GM12864 (cell line): ENCODE measurements around the gene FARP1.

Experiments
- DNase-seq: peaks from one replicate; pipeline ENCODE4 v3.0.0-alpha.2; 2011; ENCODE audit warnings: low read depth
- H3K4me3 ChIP-seq: 2 replicates; pipeline ENCODE4 v1.5.1; 2011; ENCODE audit warnings: mild to moderate bottlenecking, low read depth, low read length, control low read depth
- CTCF ChIP-seq: IDR thresholded peaks from 2 replicates; pipeline ENCODE4 v1.5.1; 2011; ENCODE audit warnings: low read depth, mild to moderate bottlenecking, moderate library complexity, low read length, control low read depth, inconsistent platforms; ENCODE audit errors: missing control alignments

FARP1 gene

GRCh38 chr13:98232456-98232855, 89.6 kb downstream of the FARP1 start:
- no peak for DNase-seq
- TF ChIP-seq CTCF = no peak
- H3K4me3 ChIP-seq = no peak overlapping the region

- H3K4me3 ChIP-seq = no peak overlapping the region
- DNase-seq = no peak
- no peak for TF ChIP-seq CTCF
These were observed 90.2 kb downstream of the FARP1 start for GRCh38 chr13:98233127-98233526.

- DNase-seq = no peak
- no peak for TF ChIP-seq CTCF
- no peak overlapping the region for H3K4me3 ChIP-seq
These were observed 91.5 kb downstream of the FARP1 start for GRCh38 chr13:98234348-98234747.

- no peak for TF ChIP-seq CTCF
- no peak overlapping the region for H3K4me3 ChIP-seq
- no peak for DNase-seq
These were observed 93.3 kb downstream of the FARP1 start for GRCh38 chr13:98236197-98236596.

- no peak overlapping the region for H3K4me3 ChIP-seq
- no peak for TF ChIP-seq CTCF
- DNase-seq = no peak
These were observed 94.4 kb downstream of the FARP1 start for GRCh38 chr13:98237331-98237730.

GRCh38 chr13:98239162-98240076, 96.5 kb downstream of the FARP1 start:
- DNase-seq = no peak
- no peak overlapping the region for H3K4me3 ChIP-seq
- TF ChIP-seq CTCF = no peak

GRCh38 chr13:98240135-98240534, 97.2 kb downstream of the FARP1 start:
- DNase-seq = no peak
- no peak overlapping the region for H3K4me3 ChIP-seq
- TF ChIP-seq CTCF = no peak
